ENCODE measurements around the gene MPZL1.
A peak's percentile ranks its signal among the peaks of the same experiment; 100 is the strongest.

The MPZL1 gene

DNA sequence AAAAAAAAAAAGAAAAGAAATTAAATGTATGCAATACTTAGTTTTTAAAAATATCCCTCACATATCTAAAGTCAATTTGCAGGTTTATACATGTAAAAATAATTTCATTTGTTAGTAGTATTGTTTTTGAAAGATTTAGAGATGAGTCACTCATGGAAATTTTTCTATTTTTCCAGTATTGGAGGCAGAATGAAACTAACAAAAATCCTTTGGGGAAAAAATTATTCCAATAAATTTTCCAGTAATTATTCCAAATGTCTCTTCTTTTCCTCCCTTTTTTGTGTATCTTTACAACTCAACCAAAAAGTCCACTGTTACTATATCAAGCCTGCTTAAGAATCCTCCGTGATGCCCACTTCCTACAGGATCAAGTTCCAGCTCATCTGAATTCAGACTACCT lies 29.9 kb downstream of the MPZL1 start:
- DNase-seq: no peak

DNA sequence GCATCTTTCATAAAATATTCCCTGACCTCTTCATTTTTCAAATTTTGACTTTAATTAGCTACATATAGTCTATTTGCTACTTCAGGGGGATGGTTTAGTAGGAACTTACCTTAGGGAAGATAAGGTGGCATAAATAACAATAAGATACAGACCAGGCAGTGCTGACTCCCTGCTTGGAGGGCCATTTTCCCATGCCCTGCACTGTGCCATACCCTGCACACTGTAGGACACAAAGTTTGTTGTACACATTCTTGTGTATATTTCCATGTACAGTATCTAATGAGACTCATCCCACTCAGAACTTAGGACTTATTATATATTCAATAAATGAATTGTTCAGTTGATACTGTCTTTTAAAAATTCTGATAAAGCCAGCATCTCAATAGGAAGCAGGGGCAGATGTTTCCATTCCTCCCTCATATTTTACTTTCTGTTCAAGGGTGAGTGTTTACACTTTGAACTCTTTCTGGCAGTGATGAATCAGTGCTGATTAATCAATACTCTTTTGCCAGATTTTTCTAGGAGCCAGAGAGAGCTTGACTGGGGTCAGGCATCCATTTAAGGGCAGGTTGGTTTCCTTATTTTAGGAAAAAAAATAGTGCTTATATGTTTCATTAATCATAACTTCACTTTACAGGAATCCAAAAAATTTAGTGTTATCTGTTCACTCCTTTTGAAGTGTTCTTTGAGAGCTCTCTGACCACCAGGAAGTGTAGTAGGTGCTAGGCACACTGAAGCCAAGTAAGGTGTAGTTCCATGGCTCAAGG lies 30.6 kb downstream of the MPZL1 start:
- DNase-seq: no peak

DNA sequence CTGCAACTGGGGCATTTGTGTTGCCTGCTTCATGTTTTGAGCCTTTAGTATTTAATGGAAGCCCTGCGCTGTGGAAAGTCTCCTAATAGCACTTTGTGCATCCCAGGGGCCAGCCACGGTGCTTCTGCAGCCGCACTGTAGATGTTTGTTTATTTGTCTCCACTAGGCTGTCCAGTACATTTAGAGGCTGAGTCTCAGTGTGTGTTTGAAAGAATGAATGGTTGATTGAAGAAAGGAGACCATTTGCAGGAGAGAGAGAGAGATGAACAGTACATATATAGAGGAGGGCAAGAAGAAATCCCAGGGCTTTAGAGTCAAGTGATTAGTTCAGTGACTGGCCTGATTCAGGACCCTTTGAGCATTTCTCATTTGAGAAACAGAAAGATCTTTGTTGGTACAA lies 33.9 kb downstream of the MPZL1 start:
- DNase-seq: no peak

DNA sequence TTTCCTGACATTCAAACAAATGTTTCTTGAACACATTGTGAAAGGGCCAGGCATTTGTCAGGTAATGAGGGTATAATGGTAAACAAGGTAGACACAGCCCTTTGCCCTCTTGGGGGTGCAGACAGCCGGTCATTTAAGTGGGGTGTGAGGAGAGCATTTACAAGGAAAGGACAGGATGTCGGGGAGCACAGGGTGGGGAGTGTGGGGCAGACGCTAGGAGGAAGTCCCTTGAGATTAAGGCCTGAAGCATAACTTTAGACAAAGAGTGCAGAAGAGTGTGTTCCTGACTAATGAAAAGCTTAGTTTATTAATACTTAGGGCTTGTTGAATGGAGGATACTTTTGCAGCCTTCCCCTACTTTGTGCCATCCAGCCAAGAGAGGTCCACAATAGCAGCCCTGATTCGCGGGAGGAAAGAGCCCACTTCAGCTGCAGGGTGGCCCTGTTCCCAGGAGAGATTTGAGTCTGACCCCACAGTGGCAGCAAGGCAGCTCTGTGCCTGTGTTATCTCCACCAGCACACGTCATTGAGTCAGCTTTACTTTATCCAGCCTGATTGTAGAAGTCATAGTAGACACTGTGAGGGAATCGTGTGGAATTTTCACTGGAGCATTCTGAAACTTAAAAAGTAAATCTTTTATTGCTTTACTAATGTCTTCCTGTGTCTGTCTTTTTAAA lies 35.1 kb downstream of the MPZL1 start:
- DNase-seq: peak; percentile 80

DNA sequence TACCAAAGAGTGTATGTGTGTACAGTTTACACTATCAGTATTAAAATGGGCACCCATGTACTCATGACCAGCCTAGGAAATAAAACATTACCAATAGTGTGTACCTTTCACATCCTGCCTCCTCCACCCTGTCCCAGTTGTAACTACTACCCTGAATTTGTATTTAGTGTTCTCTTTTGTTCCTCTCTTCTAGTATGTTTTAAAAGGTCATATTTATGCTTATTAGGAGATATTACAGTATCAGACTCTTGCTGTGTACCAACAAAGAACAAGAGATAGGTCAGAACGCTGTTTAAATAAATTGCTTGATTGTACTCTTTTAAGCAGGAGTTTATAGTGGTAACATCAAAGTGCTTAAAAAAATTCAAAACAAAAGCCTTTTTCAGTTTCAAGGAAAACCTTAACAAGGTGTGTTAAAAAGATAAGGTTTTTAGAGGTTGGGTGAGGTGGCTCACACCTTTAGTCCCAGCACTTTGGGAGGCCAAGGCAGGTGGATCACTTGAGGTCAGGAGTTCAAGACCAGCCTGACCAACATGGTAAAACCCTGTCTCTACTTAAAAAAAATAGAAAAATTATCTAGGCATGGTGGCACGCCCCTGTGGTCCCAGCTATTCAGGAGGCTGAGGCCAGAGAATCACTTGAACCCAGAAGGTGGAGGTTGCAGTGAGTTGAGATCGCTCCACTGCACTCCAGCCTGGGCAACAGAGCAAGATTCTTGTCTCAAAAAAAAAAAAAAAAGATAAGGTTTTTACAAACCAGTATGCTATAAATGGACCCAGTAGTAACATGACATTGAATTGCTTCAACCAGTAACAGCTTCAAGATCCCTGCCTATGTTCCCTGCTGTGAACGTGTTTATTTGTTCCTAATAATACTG lies 35.9 kb downstream of the MPZL1 start:
- DNase-seq: peak; percentile 50

DNA sequence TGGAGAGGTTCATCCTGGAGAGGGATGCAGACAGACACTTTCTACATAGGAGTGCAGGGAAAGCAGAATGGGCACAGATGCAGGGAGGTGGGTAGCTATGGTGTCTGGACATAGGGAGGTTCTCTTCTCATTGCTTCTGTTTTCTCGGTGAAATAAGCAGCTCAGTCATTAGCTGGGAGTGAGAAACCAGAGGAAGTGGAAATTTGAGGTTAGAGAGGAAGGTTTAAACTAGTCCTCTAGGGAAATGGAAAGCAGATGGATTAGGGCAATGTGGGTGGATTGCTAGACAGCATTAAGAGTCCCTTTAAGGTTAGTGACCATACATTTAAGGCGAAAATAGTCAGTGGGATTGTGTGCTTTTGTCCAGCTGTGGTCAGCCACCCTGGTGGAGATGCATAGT lies 39.6 kb downstream of the MPZL1 start:
- DNase-seq: peak; percentile 41

DNA sequence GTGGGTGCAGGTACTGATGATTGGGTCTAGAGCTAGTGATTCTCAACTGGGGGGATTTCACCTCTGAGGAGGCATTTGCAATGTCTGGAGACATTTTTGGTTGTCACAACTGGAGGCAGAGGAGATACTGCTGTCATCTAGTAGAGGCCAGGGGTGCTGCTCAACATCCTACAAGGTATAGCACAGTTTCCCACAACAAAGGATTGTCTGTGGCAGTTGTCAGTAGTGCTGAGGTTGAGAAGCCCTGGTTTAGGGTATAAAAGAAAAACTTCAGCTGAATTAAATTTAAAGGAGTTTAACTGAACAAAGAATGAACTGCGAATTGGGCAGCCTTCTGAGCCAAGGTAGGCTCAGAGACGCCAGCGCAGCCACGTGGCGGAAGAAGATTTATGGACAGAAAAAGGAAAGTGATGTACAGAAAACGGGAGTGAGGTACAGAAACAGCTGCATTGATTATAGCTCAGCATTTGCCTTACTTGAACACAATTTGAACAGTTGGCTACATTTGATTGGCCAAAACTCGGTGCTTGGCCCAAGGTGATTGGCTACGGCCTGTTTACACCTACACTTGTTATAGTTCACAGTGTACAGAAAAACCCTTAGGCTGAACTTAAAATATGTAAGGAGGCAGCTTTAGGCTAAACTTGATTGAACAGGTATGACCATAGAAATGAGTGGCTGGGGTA lies 40.4 kb downstream of the MPZL1 start:
- no peak for DNase-seq

DNA sequence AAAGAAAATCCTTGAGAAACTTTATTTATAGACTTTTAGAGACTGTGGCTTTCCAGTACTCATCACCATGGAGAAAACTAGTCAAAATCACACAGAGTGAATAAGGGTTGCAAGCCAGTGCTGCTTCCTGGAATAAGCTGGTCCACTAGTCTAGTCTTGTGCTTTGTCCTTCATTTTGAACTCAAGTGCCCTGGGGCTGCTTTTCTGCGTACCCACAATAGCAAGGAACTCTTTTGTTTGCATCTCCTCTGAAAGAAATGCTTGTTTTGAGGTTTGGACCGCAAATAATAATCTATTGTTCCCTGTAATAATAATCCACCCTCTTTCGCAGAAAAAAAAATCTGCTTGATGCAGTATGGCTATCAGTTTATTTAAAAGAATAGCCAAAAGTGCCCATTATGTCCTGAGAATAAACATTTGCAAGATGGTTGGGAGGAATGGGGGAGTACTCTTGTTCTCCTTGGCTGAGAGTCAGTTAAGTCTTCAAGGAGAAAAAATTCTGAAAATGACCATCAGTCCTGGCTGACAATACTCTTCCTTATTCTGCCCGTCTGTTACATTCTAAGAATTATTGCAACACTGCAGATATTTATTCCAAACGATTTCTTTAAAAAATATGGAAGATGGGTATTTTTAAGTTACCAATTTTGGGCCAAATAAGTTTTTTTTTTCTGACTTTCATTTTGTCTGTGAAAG lies 41.9 kb downstream of the MPZL1 start:
- DNase-seq: peak; percentile 40

DNA sequence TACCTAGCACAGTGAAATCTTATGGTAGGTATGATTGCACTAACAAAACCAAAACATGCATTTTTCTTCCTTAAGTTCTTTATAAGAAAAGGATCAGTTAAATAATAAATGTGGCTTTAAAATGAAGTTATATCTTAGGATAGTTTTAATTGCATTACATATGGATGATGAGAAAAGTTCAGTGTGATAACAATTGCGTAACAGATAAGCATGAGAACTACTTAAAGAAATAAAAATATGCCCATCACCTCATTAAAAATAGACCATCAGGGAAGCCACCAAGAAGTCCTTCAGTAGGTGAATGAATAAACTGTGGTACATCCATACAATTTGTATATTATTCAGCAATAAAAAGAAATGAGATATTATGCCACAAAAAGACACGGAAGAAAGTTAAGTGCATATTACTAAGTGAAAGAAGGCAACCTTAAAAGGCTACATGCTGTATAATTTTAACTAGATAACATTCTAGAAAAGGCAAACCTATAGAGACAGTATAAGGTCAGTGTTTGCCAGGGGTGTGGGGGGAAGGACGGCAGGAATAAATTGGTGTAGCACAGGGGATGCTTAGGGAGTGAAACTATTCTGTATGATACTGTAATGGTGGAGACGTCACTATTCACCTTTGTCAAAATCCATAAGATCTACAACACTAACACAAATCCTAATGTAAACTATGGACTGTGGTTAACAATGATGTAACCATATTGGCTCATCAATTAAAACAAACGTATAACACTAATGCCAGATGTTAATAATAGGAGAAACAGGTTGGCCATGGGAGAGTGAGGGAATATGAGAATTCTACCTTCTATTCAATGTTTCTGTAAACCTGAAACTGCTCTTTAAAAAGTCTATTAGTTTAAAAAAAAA lies 42.9 kb downstream of the MPZL1 start:
- DNase-seq: no peak

DNA sequence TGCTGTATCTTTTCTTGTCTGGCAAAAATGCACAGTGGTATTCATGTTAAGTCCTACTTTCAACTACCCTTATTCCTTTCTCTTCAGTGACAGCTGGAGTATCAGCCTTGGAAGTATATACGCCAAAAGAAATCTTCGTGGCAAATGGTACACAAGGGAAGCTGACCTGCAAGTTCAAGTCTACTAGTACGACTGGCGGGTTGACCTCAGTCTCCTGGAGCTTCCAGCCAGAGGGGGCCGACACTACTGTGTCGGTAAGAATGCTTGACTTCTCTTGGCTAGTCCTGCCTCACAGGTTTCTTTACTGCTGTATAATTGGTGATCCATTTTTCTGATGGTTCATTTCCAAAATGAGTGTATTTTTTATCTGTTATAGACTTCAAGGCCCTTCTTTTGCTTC lies 43.7 kb downstream of the MPZL1 start:
- DNase-seq: no peak

DNA sequence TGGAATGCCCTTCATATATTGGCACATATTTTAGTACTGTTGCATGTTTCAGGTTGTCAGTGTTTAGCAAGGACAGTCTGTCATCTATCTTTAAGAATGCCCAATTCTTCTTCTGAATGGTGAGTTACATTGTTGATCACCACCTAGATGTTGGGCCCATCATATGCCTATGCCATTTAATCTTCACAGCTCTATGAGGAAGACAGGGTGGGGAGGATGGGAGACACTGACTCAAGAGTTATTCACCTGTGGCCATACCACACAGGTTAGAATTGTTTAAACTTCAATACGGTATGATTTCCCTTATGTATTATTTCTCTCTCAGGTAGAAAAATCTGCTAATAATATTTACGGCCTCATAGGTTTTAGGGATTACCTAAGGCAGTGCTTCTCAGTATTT lies 44.8 kb downstream of the MPZL1 start:
- no peak for DNase-seq

DNA sequence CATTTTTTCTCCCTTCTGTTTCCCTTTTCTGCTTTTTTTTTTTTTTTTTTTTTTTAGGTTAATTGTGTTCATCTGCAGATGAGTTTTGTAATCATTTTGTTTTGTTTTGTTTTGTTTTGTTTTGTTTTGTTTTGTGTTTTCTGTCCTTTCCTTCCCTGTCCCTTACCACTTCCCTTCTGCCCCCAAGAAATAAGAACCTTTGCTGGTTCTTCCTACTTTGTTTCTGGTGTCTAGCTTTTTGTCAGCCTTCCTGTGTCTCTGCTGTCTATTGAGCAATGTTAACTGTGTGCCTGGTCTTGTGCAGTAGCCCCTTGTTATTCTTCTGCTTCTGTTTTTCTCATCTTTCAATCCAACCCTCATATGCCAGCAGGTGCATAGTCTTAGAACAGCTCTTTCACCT lies 46.0 kb downstream of the MPZL1 start:
- no peak for DNase-seq

DNA sequence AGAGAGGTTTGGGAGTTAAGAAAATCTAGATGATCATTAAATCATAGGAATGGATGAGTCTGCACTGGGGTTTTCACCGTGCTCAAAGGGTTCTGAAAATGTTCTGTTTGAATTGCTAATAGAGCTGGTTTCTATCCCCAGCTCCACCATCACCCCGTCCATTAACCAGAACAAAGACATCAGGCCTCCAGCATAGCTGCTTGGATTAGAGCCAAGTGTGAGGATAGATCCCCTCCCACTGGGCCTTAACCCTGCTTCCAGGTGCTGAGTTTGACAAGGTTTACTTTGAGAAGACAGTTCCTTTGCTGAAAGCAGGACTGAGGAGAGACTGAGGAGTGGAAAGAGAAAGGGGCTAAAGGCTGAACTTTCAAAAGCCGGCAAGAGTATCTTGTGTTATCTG lies 48.3 kb downstream of the MPZL1 start:
- no peak for DNase-seq

DNA sequence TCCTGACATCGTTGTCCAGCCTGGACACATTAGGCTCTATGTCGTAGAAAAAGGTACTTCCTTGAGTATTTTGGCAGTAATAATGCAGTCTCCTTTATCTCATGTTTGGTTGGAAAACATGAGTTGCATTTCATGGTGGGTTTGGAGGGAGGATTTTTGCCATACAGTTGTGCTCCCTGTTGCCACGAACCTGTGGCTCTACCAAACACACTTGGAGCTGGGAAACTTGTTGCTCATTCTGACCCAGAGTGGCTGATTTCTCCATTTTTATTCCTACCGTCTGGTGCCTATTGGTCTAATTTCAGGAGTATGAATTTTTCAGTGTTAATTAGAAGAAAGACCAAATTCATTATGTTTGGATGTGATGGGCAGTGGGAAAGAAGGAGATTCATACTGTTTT lies 50.7 kb downstream of the MPZL1 start:
- DNase-seq: no peak

DNA sequence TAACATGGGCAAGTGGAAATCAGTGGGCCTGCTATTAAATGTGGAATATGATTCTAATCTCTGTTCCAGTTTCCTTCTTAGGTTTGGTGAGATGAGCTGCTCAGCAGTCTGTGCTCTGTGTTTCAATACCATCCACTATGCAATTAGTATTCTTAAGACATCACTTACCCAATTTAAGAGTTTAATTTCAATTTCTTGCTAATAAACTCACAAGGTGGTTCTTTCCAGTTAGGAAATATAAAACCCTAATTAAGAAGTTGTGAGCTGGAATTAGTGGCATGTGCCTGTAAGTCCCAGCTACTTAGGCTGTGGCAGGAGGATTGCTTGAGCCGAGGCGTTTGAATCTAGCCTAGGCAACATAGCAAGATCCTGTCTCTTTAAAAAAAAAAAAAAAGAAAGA lies 51.7 kb downstream of the MPZL1 start:
- DNase-seq: no peak

DNA sequence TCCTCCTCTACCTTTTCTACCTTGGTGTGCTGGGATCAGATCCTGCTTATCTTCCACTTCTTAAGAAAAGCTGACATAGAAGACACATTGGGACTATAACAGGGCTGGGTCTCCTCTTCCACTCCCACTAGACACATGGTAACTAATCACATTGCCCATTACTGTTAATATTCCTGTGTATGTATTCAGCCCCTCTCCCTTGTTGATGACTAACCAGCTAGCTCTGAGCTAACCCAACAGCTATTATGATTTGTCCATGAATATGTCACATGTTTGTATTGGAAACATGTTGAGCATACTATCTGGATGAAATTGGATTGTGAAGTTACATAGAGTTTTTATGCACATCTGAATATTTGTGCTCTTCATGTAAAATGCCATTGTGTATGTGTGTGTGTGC lies 52.9 kb downstream of the MPZL1 start:
- DNase-seq: no peak

DNA sequence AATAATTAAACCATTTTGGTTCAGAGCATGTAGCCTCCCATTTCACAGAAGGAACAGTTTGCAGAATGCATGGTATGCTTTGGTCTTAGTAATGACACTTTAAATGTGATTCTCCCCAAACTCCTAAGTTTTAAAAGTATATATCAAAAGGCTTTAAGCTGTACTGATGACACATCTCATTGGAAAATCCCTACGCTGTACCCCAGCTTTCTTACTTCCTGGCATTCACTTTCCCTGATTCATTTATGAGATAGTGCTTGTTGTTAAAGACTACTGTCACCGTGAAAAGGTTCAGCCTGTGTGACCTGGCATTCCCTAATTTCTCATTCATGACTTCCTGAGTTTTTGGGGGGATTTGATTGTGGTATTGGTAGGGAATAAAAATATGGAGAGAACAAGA lies 53.4 kb downstream of the MPZL1 start:
- DNase-seq: no peak

DNA sequence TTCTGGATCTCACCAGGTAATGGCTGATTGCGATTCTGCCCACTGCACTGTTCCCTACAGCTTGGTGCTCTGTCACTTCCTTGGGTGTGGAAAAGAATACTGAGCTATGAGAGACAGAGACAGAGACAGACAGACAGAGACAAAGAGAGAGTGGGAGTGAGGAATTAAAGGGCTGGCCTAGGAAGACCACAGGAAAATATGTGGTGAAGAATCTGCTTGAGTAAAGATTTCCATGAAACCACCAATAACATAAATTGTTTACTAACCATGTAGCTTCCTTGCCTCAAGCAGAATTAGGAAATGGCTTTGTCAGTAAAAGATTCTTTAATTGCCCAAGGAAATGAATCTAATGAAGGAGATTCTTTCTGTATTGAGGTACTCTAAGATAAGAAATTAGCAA lies 54.4 kb downstream of the MPZL1 start:
- DNase-seq: no peak

DNA sequence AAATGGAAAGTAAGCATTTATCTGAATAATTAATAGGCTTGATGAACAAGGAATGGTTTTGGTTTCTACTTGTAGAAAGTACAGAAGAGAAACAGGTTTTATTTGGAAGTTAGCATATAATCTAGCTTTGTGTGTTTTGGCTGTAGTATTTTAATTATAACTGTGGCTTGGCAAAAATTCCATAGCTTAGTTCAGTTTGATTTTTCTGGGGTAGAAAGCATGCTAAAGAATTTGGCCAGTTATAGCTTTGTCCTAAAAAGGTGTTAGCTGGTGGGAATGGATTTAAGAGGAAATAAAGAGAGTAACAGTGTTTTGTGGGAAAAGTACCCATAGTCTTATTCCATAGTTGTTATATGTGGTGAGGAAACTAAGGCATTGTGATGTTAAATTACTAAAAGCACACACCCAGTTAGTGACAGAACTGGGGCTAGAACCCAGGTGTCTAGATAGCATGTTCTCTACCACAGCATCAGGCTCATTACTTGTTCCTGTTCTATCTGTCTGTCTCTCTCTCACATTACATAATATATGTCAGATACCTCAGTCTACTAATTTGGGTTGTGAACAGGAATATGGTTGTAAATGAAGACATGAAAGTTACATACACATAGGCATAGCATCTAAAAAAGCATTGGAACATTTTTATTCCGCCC lies 55.0 kb downstream of the MPZL1 start:
- DNase-seq: no peak

DNA sequence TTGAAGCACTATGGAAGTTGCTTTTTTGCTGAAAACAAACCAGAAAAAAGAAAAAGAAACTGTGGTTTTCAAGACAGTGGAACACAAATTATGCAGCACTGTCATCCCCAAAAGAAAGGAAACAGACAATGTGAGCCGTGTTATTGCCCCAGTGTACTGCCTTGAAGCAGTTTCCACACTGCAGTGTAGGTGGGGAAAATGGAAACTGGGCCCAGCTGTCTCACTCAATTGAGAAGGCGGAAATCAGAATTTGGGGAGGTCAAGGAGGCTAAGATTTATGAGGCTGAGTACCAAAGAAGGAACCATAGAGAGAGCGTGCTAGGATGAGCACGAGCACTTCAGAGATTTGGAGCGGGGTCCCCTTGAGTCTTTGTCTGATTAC lies 55.5 kb downstream of the MPZL1 start:
- no peak for DNase-seq

DNA sequence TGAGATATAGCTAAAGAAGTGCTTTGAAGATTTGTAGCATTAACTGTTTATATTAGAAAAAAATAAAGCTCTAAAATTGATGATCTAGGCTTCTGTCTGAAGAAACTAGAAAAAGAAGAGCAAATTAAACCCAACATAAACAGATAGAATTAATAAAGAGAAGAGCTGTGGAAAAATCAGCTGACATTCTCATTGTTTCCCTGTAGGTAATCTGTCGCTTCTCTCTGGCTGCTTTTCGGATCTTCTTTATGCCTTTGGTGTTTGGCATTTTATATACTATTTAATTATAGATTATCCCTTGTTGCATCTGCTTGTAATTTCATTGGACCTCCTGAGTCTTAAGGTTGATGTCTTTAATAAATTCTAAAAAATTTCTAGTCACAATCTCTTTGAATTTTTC lies 59.8 kb downstream of the MPZL1 start:
- no peak for DNase-seq
